OCI-LY1 (cell line): ENCODE results near the gene RIN3.

Experiments used
- CTCF ChIP-seq: fragments of 200-600 bp; sonication (generic), shearing (Covaris generic); IDR thresholded peaks from 2 replicates; pipeline ENCODE4 v1.5.1; 2017; ENCODE audit warnings: mild to moderate bottlenecking, antibody characterized with exemption, low read length, moderate library complexity, mixed read lengths
- EZH2 ChIP-seq: fragments of 200-600 bp; sonication (generic), shearing (Covaris generic); IDR thresholded peaks from 2 replicates; pipeline ENCODE4 v1.8.0; 2017; ENCODE audit warnings: borderline replicate concordance, mixed run types, mild to moderate bottlenecking, antibody characterized with exemption, low read length, moderate library complexity, mixed read lengths

- TF ChIP-seq CTCF: no peak
- TF ChIP-seq EZH2: no peak
Measured at GRCh38 chr14:92577321-92577742, 63.8 kb downstream of the RIN3 start.
